Endothelial cell of umbilical vein (primary cell): Measurements from ENCODE around the gene ANGEL2. TPM values are rescaled to one million over a fixed set of nuclear protein-coding genes. Genes with fewer than 3 reads are reported as not detected.
"Not testable (repeated sequence)": the region's sequence is repeated elsewhere in the genome, so short reads cannot be mapped to it uniquely, and the experiment has no call there.

Experiments
- BruUV-seq: library from RNA; stranded (reverse); fragments of 400-500 nt; replicated peaks from 2 replicates; lab custom pipeline; 2021; lab: Mats Ljungman, UMichigan
- CTCF ChIA-PET: fragments of 300-600, 350-600 bp; sonication (Branson Sonifier 250); formaldehyde crosslinking; loops from one replicate; lab custom pipeline; 2021; ENCODE audit warnings: antibody characterized with exemption, inconsistent platforms; lab: Charles Lee
- POLR2A ChIA-PET: fragments of 300-600, 350-600 bp; sonication (Branson Sonifier 250); formaldehyde crosslinking; loops from one replicate; lab custom pipeline; 2021; ENCODE audit warnings: antibody characterized with exemption, inconsistent platforms; lab: Charles Lee
- DNase-seq: peaks from one replicate; pipeline ENCODE4 v3.0.0-alpha.2; 2011; ENCODE audit warnings: low read depth, low spot score
- FAIRE-seq: peaks from 2 replicates; lab custom pipeline; 2011; peaks lifted over from hg19 to GRCh38; lab: Jason Lieb, UNC
- H2AFZ ChIP-seq: 2 replicates; pipeline ENCODE4 v1.6.0; 2012; ENCODE audit warnings: low read depth, low read length, control low read depth, inconsistent platforms
- H3K27ac ChIP-seq: 2 replicates; pipeline ENCODE4 v1.5.1; 2011; ENCODE audit warnings: low read depth, mild to moderate bottlenecking, control low read depth, low read length, moderate library complexity; ENCODE audit not compliant: insufficient read depth
- H3K27me3 ChIP-seq, 2 experiments: 2 replicates each; pipeline versions ENCODE4 v1.6.0 to v1.6.1; 2011; ENCODE audit warnings: low read length in 2 of 2, mixed read lengths in 1 of 2; ENCODE audit not compliant: control insufficient read depth in 2 of 2, insufficient read depth in 2 of 2
- H3K36me3 ChIP-seq, 2 experiments: 2 replicates in 1 of 2; 3 replicates in 1 of 2; pipeline ENCODE4 v1.5.1; 2011; ENCODE audit warnings: low read length in 2 of 2, mild to moderate bottlenecking in 1 of 2, moderate library complexity in 1 of 2; ENCODE audit not compliant: control insufficient read depth in 2 of 2, insufficient read depth in 2 of 2; ENCODE audit errors: extremely low read depth in 1 of 2
- H3K4me1 ChIP-seq: 3 replicates; pipeline ENCODE4 v1.5.1; 2011; ENCODE audit warnings: mild to moderate bottlenecking, low read length; ENCODE audit not compliant: control insufficient read depth, insufficient read depth; ENCODE audit errors: extremely low read depth
- H3K4me2 ChIP-seq: 2 replicates; pipeline ENCODE4 v1.6.1; 2011; ENCODE audit warnings: low read length, control low read depth, mixed read lengths; ENCODE audit not compliant: insufficient read depth
- H3K4me3 ChIP-seq, 3 experiments: fragments of 200-600 bp in 1 of 3; sonication (generic), shearing (Covaris generic) in 1 of 3; replicated peaks in 1 of 3; 2 replicates each; pipeline ENCODE4 v1.5.1; 2011 to 2016; ENCODE audit warnings: control low read depth in 3 of 3, low read length in 3 of 3, mild to moderate bottlenecking in 2 of 3, inconsistent platforms in 1 of 3, low read depth in 1 of 3, moderate library complexity in 1 of 3; ENCODE audit not compliant: insufficient read depth in 1 of 3
- H3K79me2 ChIP-seq: 2 replicates; pipeline ENCODE4 v1.6.0; 2012; ENCODE audit warnings: low read length, inconsistent platforms; ENCODE audit not compliant: control insufficient read depth, insufficient read depth
- H3K9ac ChIP-seq: replicated peaks from 2 replicates; pipeline ENCODE3; 2011; ENCODE audit warnings: low read length, control low read depth; ENCODE audit not compliant: insufficient read depth; ENCODE audit errors: extremely low read depth
- H3K9me1 ChIP-seq: replicated peaks from 3 replicates; pipeline ENCODE4 v1.6.0; 2011; ENCODE audit warnings: mild to moderate bottlenecking, low read length; ENCODE audit not compliant: control insufficient read depth, insufficient read depth; ENCODE audit errors: extremely low read depth
- H3K9me3 ChIP-seq: replicated peaks from 2 replicates; pipeline ENCODE4 v1.5.1; 2012; ENCODE audit warnings: low read length, inconsistent platforms; ENCODE audit not compliant: control insufficient read depth, insufficient read depth
- H4K20me1 ChIP-seq: replicated peaks from 2 replicates; pipeline ENCODE3; 2011; ENCODE audit warnings: mild to moderate bottlenecking, low read length; ENCODE audit not compliant: control insufficient read depth, insufficient read depth; ENCODE audit errors: extremely low read depth
- CTCF ChIP-seq, 2 donors: IDR thresholded peaks; 1 replicate in 1 of 2; 2 replicates in 1 of 2; pipeline ENCODE4 v1.5.1; 2011; ENCODE audit warnings: low read length in 2 of 2, mild to moderate bottlenecking in 2 of 2, moderate library complexity in 2 of 2, control low read depth in 1 of 2, inconsistent platforms in 1 of 2, low read depth in 1 of 2; ENCODE audit not compliant: insufficient read depth in 1 of 2; ENCODE audit errors: extremely low read depth in 1 of 2
- FOS ChIP-seq: IDR thresholded peaks from 2 replicates; pipeline ENCODE4 v1.6.1; 2011; ENCODE audit warnings: mild to moderate bottlenecking, low read length, moderate library complexity, borderline replicate concordance; ENCODE audit not compliant: insufficient read depth
- JUN ChIP-seq: IDR thresholded peaks from 2 replicates; pipeline ENCODE4 v1.6.1; 2011; ENCODE audit warnings: borderline replicate concordance, low read depth; ENCODE audit not compliant: insufficient read length, insufficient read depth
- MYC ChIP-seq: IDR thresholded peaks from one replicate; pipeline ENCODE4 v1.6.1; 2011; ENCODE audit warnings: mild to moderate bottlenecking, low read depth, low read length
- dilution Hi-C: fragments of 300-500 bp; cut with MboI; formaldehyde crosslinking; loops from one replicate; pipeline ENCODE4 v1.15.0; 2019; ENCODE audit warnings: low sequenced_read_pairs; ENCODE audit not compliant: extremely low pct_ligation_motif_present
- intact Hi-C: fragments of 100-400 bp; cut with micrococcal nuclease; formaldehyde crosslinking; loops from one replicate; pipeline ENCODE4 v1.10.0; 2022
- polyA plus RNA-seq, 4 experiments: library from polyadenylated mRNA; depleted of rRNA in 3 of 4; stranded (reverse) in 3 of 4; unstranded in 1 of 4; fragments of >200 nt; gene quantifications; 2 replicates each; pipeline versions ENCODE4 v1.2.1 to v1.2.3, GENCODE V29; 2011 to 2012; ENCODE audit warnings: missing spikeins in 1 of 4
- total RNA-seq: library from RNA; stranded (reverse); gene quantifications from 2 replicates; pipeline ENCODE4 v1.2.3, GENCODE V29; 2021

Gene ANGEL2
- total and polyA plus RNA-seq, 2 donors (not counting 3 experiments of a cell fraction or from before 2014, with no cell fraction given) = 11.9 to 39.1 TPM

- ChIA-PET CTCF (interaction anchor here (1.4 kb wide), 1 partner anchor 12 kb away, joined by 6 read pairs; no protein-coding TSS in a partner anchor), POLR2A (no interaction called here)
- intact Hi-C loops = no loop called here
- no peak overlapping the region for H3K4me3 ChIP-seq
- H4K20me1 ChIP-seq = no peaks in the 10 kb centered on the region
- no peaks in the 10 kb centered on the region for H3K9me1 ChIP-seq
- FAIRE-seq (no peak), DNase-seq (no peak)
- no peak overlapping the region for H3K4me2 ChIP-seq
- H3K9me3 ChIP-seq = no peaks in the 10 kb centered on the region
- no peaks in the 10 kb centered on the region for H3K4me1 ChIP-seq
- H2AFZ ChIP-seq = no peak overlapping the region
- BruUV-seq = no TSS peak
- peaks cover 6 to 8% of the 10 kb centered on the region in 2 experiments for H3K27me3 ChIP-seq
- no peaks in the 10 kb centered on the region for H3K79me2 ChIP-seq
- dilution Hi-C loops = no loop called here
- H3K27ac ChIP-seq = no peak overlapping the region
- TF ChIP-seq FOS (no peak), CTCF (IDR thresholded peaks at IDR 0.05; ENCODE audit: extremely low read depth in 1 of 2, insufficient read depth in 1 of 2, low read depth in 1 of 2, low read length in 2 of 2) (no peak), JUN (no peak), MYC (no peak)
- no peak overlapping the region for H3K9ac ChIP-seq
- H3K36me3 ChIP-seq = no peaks in the 10 kb centered on the region
Measured at GRCh38 chr1:213032651-213033050, 17.0 kb upstream of the ANGEL2 start.

DNA sequence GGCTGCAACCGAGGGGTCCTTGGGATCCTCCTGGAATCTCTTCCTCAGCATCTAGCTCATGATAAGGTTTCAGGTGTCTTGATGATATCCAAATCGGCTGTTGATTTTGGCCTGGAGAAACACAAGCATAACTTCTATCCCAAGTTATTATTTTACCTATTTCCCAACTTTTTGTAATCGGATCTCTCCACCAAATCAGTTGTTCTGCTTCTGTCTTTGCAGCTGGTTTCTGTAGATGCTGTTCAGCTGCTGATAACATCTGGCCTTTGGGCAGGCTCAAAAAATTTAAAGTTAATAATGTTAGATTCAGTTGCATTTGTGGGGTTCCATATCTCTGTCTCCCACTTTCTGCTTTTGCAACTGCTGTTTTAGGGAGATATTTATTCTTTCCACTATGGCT lies 11.4 kb upstream of the ANGEL2 start:
- H4K20me1 ChIP-seq, BruUV-seq, H3K9me1 ChIP-seq, dilution Hi-C loops, CTCF ChIA-PET, H3K4me1 ChIP-seq, H3K4me2 ChIP-seq, H3K9me3 ChIP-seq, H3K36me3 ChIP-seq, DNase-seq, H2AFZ ChIP-seq, intact Hi-C loops, H3K27ac ChIP-seq, H3K79me2 ChIP-seq, H3K9ac ChIP-seq, H3K4me3 ChIP-seq, FAIRE-seq: not testable (repeated sequence)
- POLR2A ChIA-PET = interaction anchor here (0.6 kb wide), 1 partner anchor 11 kb away, joined by 3 read pairs; no protein-coding TSS in a partner anchor
- H3K27me3 ChIP-seq = peaks cover 6 to 14% of the 10 kb centered on the region in 2 experiments
